H1 (cell line): ENCODE measurements around the gene ZNG1A. TPM values are rescaled to one million over a fixed set of nuclear protein-coding genes. Genes with fewer than 3 reads are reported as not detected.

Experiments used
- CTCF ChIA-PET: fragments of 300-600 bp; sonication (Branson Sonifier 250); formaldehyde crosslinking; loops from one replicate; lab custom pipeline; 2021; ENCODE audit not compliant: partially characterized antibody; lab: Charles Lee
- POLR2A ChIA-PET: fragments of 300-600 bp; sonication (Branson Sonifier 250); formaldehyde crosslinking; loops from one replicate; lab custom pipeline; 2021; ENCODE audit warnings: inconsistent platforms; ENCODE audit not compliant: partially characterized antibody; lab: Charles Lee
- DNase-seq, 2 experiments: peaks; one replicate each; pipeline versions ENCODE4 v3.0.0 to v3.0.0-alpha.2; 2010 to 2022; ENCODE audit warnings: low spot score in 2 of 2, low read depth in 1 of 2, mixed read lengths in 1 of 2
- FAIRE-seq: peaks from 2 replicates; lab custom pipeline; 2011; peaks lifted over from hg19 to GRCh38; lab: Jason Lieb, UNC
- H2AFZ ChIP-seq: 2 replicates; pipeline ENCODE4 v1.8.1; 2012; ENCODE audit warnings: low read length, inconsistent platforms
- H2AK5ac ChIP-seq: 2 replicates; pipeline ENCODE4 v1.6.1; 2013; ENCODE audit warnings: low read depth, low read length
- H2BK120ac ChIP-seq: replicated peaks from 2 replicates; pipeline ENCODE3; 2013; ENCODE audit warnings: low read depth, low read length, inconsistent platforms
- H2BK12ac ChIP-seq: 2 replicates; pipeline ENCODE4 v1.6.1; 2013; ENCODE audit warnings: low read depth, low read length
- H2BK15ac ChIP-seq: 2 replicates; pipeline ENCODE4 v1.6.1; 2013; ENCODE audit warnings: low read length
- H2BK20ac ChIP-seq: 2 replicates; pipeline ENCODE4 v1.6.1; 2013; ENCODE audit warnings: low read length
- H2BK5ac ChIP-seq: 2 replicates; pipeline ENCODE4 v1.6.1; 2013; ENCODE audit warnings: low read depth, low read length
- H3K14ac ChIP-seq: 2 replicates; pipeline ENCODE4 v1.6.1; 2013; ENCODE audit warnings: inconsistent platforms; ENCODE audit not compliant: insufficient read length
- H3K18ac ChIP-seq: 2 replicates; pipeline ENCODE4 v1.6.1; 2013; ENCODE audit warnings: low read length; ENCODE audit errors: extremely low read depth
- H3K23ac ChIP-seq: 2 replicates; pipeline ENCODE4 v1.6.1; 2013; ENCODE audit warnings: inconsistent platforms; ENCODE audit not compliant: insufficient read length
- H3K23me2 ChIP-seq: 2 replicates; pipeline ENCODE4 v1.6.1; 2013; ENCODE audit warnings: low read depth, low read length
- H3K27ac ChIP-seq: 2 replicates; pipeline ENCODE4 v1.6.1; 2011; ENCODE audit warnings: low read depth, low read length, inconsistent platforms
- H3K27me3 ChIP-seq, 4 experiments: replicated peaks in 1 of 4; 1 replicate in 1 of 4; 2 replicates in 3 of 4; pipeline versions ENCODE4 v1.6.1 to v1.8.1; 2011 to 2013; ENCODE audit warnings: low read length in 3 of 4, mild to moderate bottlenecking in 3 of 4, inconsistent platforms in 2 of 4, mixed read lengths in 2 of 4, moderate library complexity in 1 of 4; ENCODE audit not compliant: control insufficient read depth in 3 of 4, insufficient read depth in 3 of 4; ENCODE audit errors: extremely low read depth in 1 of 4
- H3K36me3 ChIP-seq, 4 experiments: 2 replicates each; pipeline versions ENCODE4 v1.6.1 to v1.8.1; 2011 to 2013; ENCODE audit warnings: mild to moderate bottlenecking in 4 of 4, low read length in 3 of 4, moderate library complexity in 2 of 4, control low read depth in 1 of 4, inconsistent platforms in 1 of 4; ENCODE audit not compliant: insufficient read depth in 4 of 4, control insufficient read depth in 2 of 4
- H3K4ac ChIP-seq: replicated peaks from 2 replicates; pipeline ENCODE3; 2013; ENCODE audit warnings: low read length, low read depth, mixed read lengths, inconsistent platforms; ENCODE audit not compliant: insufficient read length
- H3K4me1 ChIP-seq, 4 experiments: replicated peaks in 1 of 4; 1 replicate in 1 of 4; 2 replicates in 3 of 4; pipeline versions ENCODE4 v1.6.1 to v1.8.1; 2011 to 2013; ENCODE audit warnings: low read length in 3 of 4, inconsistent platforms in 2 of 4, mixed read lengths in 1 of 4; ENCODE audit not compliant: insufficient read depth in 4 of 4, control insufficient read depth in 3 of 4
- H3K4me2 ChIP-seq, 2 experiments: 2 replicates each; pipeline versions ENCODE4 v1.6.1 to v1.8.1; 2011 to 2013; ENCODE audit warnings: low read depth in 2 of 2, low read length in 2 of 2, control low read depth in 1 of 2, inconsistent platforms in 1 of 2, mild to moderate bottlenecking in 1 of 2; ENCODE audit not compliant: insufficient read depth in 1 of 2
- H3K4me3 ChIP-seq, 4 experiments: fragments of 200-600, 300-600 bp in 1 of 4; sonication (generic), shearing (Covaris generic), sonication (Bioruptor Twin) in 1 of 4; 2 replicates each; pipeline versions ENCODE4 v1.5.1 to v1.8.1; 2011 to 2016; ENCODE audit warnings: low read length in 4 of 4, low read depth in 3 of 4, control low read depth in 2 of 4, inconsistent platforms in 2 of 4, mild to moderate bottlenecking in 2 of 4, mixed read lengths in 1 of 4, moderate library complexity in 1 of 4; ENCODE audit not compliant: insufficient read depth in 2 of 4; ENCODE audit errors: extremely low read depth in 1 of 4
- H3K56ac ChIP-seq: replicated peaks from 2 replicates; pipeline ENCODE3; 2013; ENCODE audit warnings: low read depth, mild to moderate bottlenecking, mixed read lengths, low read length, inconsistent platforms; ENCODE audit not compliant: insufficient read length
- H3K79me1 ChIP-seq: 2 replicates; pipeline ENCODE4 v1.6.1; 2013; ENCODE audit warnings: low read depth, low read length, control low read depth
- H3K79me2 ChIP-seq, 2 experiments: 2 replicates each; pipeline versions ENCODE4 v1.6.1 to v1.8.1; 2012 to 2013; ENCODE audit warnings: low read length in 2 of 2, mild to moderate bottlenecking in 2 of 2, inconsistent platforms in 1 of 2; ENCODE audit not compliant: insufficient read depth in 2 of 2, control insufficient read depth in 1 of 2
- H3K9ac ChIP-seq, 4 experiments: replicated peaks in 1 of 4; 1 replicate in 1 of 4; 2 replicates in 3 of 4; pipeline versions ENCODE4 v1.6.1 to v1.8.1; 2011 to 2013; ENCODE audit warnings: low read depth in 3 of 4, low read length in 3 of 4, control low read depth in 2 of 4, mild to moderate bottlenecking in 2 of 4, moderate library complexity in 2 of 4, inconsistent platforms in 1 of 4; ENCODE audit errors: extremely low read depth in 1 of 4
- H3K9me3 ChIP-seq, 2 experiments: 2 replicates each; pipeline versions ENCODE4 v1.6.1 to v1.8.1; 2012 to 2013; ENCODE audit warnings: mild to moderate bottlenecking in 2 of 2, moderate library complexity in 2 of 2, control low read depth in 1 of 2, inconsistent platforms in 1 of 2, low read depth in 1 of 2, low read length in 1 of 2, mixed read lengths in 1 of 2; ENCODE audit not compliant: insufficient read depth in 2 of 2
- H4K20me1 ChIP-seq, 2 experiments: replicated peaks in 1 of 2; 2 replicates each; pipeline versions ENCODE3 to v1.8.1; 2011 to 2013; ENCODE audit warnings: inconsistent platforms in 2 of 2, low read length in 2 of 2, mild to moderate bottlenecking in 1 of 2; ENCODE audit not compliant: insufficient read depth in 2 of 2, control insufficient read depth in 1 of 2
- H4K5ac ChIP-seq: 2 replicates; pipeline ENCODE4 v1.6.1; 2013; ENCODE audit warnings: low read length, low read depth, mixed read lengths, inconsistent platforms; ENCODE audit not compliant: insufficient read length
- H4K8ac ChIP-seq: 2 replicates; pipeline ENCODE4 v1.8.0; 2013; ENCODE audit warnings: mild to moderate bottlenecking, moderate library complexity, low read length, inconsistent platforms; ENCODE audit not compliant: insufficient read depth; ENCODE audit errors: extremely low read depth
- H4K91ac ChIP-seq: replicated peaks from 2 replicates; pipeline ENCODE3; 2013; ENCODE audit warnings: low read length, mixed read lengths, inconsistent platforms; ENCODE audit not compliant: insufficient read length
- ASH2L ChIP-seq: fragments of 200-600, 300-600 bp; sonication (generic); IDR thresholded peaks from one replicate; pipeline ENCODE4 v1.7.1; 2017; ENCODE audit warnings: low read length
- CBX8 ChIP-seq: fragments of 300-800, 300-1000 bp; sonication (generic); IDR thresholded peaks from 2 replicates; pipeline ENCODE4 v1.7.1; 2016; ENCODE audit warnings: low read depth, low read length, borderline replicate concordance
- CTBP2 ChIP-seq: IDR thresholded peaks from 2 replicates; pipeline ENCODE4 v1.7.0; 2011; ENCODE audit warnings: borderline replicate concordance, mild to moderate bottlenecking, moderate library complexity, mixed read lengths, low read length; ENCODE audit not compliant: insufficient read depth, insufficient read length
- EP300 ChIP-seq, 2 experiments: IDR thresholded peaks; 1 replicate in 1 of 2; 2 replicates in 1 of 2; pipeline ENCODE4 v1.6.1; 2011 to 2012; ENCODE audit warnings: low read depth in 2 of 2, low read length in 2 of 2, mild to moderate bottlenecking in 2 of 2, borderline replicate concordance in 1 of 2, inconsistent platforms in 1 of 2, moderate library complexity in 1 of 2
- HDAC2 ChIP-seq, 2 experiments: fragments of 300-600 bp in 1 of 2; sonication (generic) in 1 of 2; IDR thresholded peaks; 2 replicates each; pipeline ENCODE4 v1.6.1; 2011 to 2012; ENCODE audit warnings: low read depth in 2 of 2, low read length in 2 of 2, mild to moderate bottlenecking in 2 of 2, moderate library complexity in 2 of 2, borderline replicate concordance in 1 of 2, inconsistent platforms in 1 of 2
- KDM4A ChIP-seq: IDR thresholded peaks from one replicate; pipeline ENCODE4 v1.7.1; 2012; ENCODE audit warnings: low read depth, mild to moderate bottlenecking, moderate library complexity, low read length, inconsistent platforms; ENCODE audit not compliant: severe bottlenecking
- MAFK ChIP-seq: IDR thresholded peaks from 2 replicates; pipeline ENCODE4 v1.6.1; 2012; ENCODE audit warnings: low read depth, mild to moderate bottlenecking, improper control_type of control experiment, low read length
- POLR2AphosphoS5 ChIP-seq: IDR thresholded peaks from 2 replicates; pipeline ENCODE4 v1.6.1; 2011; ENCODE audit warnings: low read depth, low read length
- RBBP5 ChIP-seq: IDR thresholded peaks from 2 replicates; pipeline ENCODE4 v1.7.1; 2012; ENCODE audit warnings: low read depth, mild to moderate bottlenecking, inconsistent platforms, low read length, moderate library complexity, borderline replicate concordance
- RNF2 ChIP-seq: fragments of 200-900, 300-1000 bp; sonication (generic); IDR thresholded peaks from 2 replicates; pipeline ENCODE4 v1.7.1; 2016; ENCODE audit warnings: borderline replicate concordance, low read depth, mild to moderate bottlenecking, antibody characterized with exemption, low read length; ENCODE audit not compliant: poor library complexity, severe bottlenecking; ENCODE audit errors: missing control alignments
- SUZ12 ChIP-seq: fragments of 200-600 bp; sonication (generic); IDR thresholded peaks from 2 replicates; pipeline ENCODE4 v1.6.1; 2012; ENCODE audit warnings: mild to moderate bottlenecking, inconsistent platforms, low read length, moderate library complexity, mixed read lengths
- YY1 ChIP-seq: IDR thresholded peaks from 2 replicates; pipeline ENCODE4 v1.6.1; 2011; ENCODE audit warnings: low read depth, mild to moderate bottlenecking, low read length
- WGBS, 2 experiments: shearing (Covaris generic) in 1 of 2; methylation state at CpG; one replicate each; pipeline versions ENCODE4 v1.1.6 to v1.1.7; 2013 to 2015; ENCODE audit warnings: low lambda C conversion rate in 2 of 2, mixed read lengths in 2 of 2, inconsistent platforms in 1 of 2, low coverage in 1 of 2, missing lambda C conversion rate in 1 of 2; ENCODE audit not compliant: insufficient replicate concordance in 2 of 2, insufficient coverage in 1 of 2, insufficient read length in 1 of 2; ENCODE audit errors: extremely low coverage in 1 of 2, missing lambda C conversion rate in 1 of 2; 5-methylcytosine and 5-hydroxymethylcytosine counted together
- polyA plus RNA-seq, 7 experiments: library from polyadenylated mRNA; depleted of rRNA in 3 of 7; stranded (reverse) in 5 of 7; unstranded in 2 of 7; fragments of >200 nt in 5 of 7; fragments of 200-250 nt in 2 of 7; gene quantifications; 1 replicate in 5 of 7; 2 replicates in 1 of 7; 4 replicates in 1 of 7; pipeline versions ENCODE4 v1.2.1 to v1.2.3, GENCODE V29; 2011 to 2013; ENCODE audit warnings: missing spikeins in 2 of 7, mixed read lengths in 2 of 7
- total RNA-seq: library from RNA; stranded (reverse); fragmentation: NEBNext Ultra II Directional; extraction: Animal tissue kit (Norgen Biotek cat#: 25700); gene quantifications from 2 replicates; pipeline ENCODE4 v1.2.1, GENCODE V29; 2021

ZNG1A gene
- total and polyA plus RNA-seq, 2 of the 8 experiments (the other 6 are each of a cell fraction or from before 2014, with no cell fraction given): 18.2 to 46.5 TPM

GRCh38 chr9:219670-220365 is 41.0 kb upstream of the ZNG1A start:
- H4K91ac ChIP-seq: no peak overlapping the region
- no peak overlapping the region for H2BK15ac ChIP-seq
- H3K23me2 ChIP-seq: peaks cover 3% of the 10 kb centered on the region; the same call in 1 of the 2 replicates
- POLR2A ChIA-PET: no interaction called here
- no peak overlapping the region for H3K4me2 ChIP-seq
- no peak overlapping the region for H2BK12ac ChIP-seq
- no peak overlapping the region for H3K9ac ChIP-seq
- no peaks in the 10 kb centered on the region for H3K9me3 ChIP-seq
- DNase-seq: no peak
- H3K79me1 ChIP-seq: no peaks in the 10 kb centered on the region
- no peaks in the 10 kb centered on the region for H4K20me1 ChIP-seq
- FAIRE-seq: no peak
- H3K36me3 ChIP-seq: no peaks in the 10 kb centered on the region
- no peak overlapping the region for H4K8ac ChIP-seq
- H3K4ac ChIP-seq: no peak overlapping the region
- 91% methylated on average over 7 of the region's 7 CpGs; no CpG with 5 or more reads in 1 of the 2 experiments for WGBS, 2 experiments
- H3K23ac ChIP-seq: no peak overlapping the region
- no peak overlapping the region for H3K27ac ChIP-seq
- H3K27me3 ChIP-seq: peaks cover 0 to 13% (median 12%) of the 10 kb centered on the region in 4 experiments; a peak in 6 of 7 replicates
- H2AFZ ChIP-seq: no peak overlapping the region
- H2AK5ac ChIP-seq: no peak overlapping the region
- CTCF ChIA-PET: interaction anchor here (0.6 kb wide), 1 partner anchor 253 kb away, joined by 5 read pairs; no protein-coding TSS in a partner anchor
- H3K4me1 ChIP-seq: peaks cover 0 to 2% (median 0%) of the 10 kb centered on the region in 4 experiments; a peak in 2 of 7 replicates
- H3K4me3 ChIP-seq: no peak overlapping the region
- no peak overlapping the region for H4K5ac ChIP-seq
- H2BK5ac ChIP-seq: no peak overlapping the region
- H2BK20ac ChIP-seq: no peak overlapping the region
- no peak overlapping the region for H3K56ac ChIP-seq
- no peak overlapping the region for H3K14ac ChIP-seq
- no peak overlapping the region for H3K18ac ChIP-seq
- no peaks in the 10 kb centered on the region for H3K79me2 ChIP-seq
- no peak overlapping the region for H2BK120ac ChIP-seq
- TF ChIP-seq RBBP5 (no peak), RNF2 (no peak), HDAC2 (IDR thresholded peaks at IDR 0.05; ENCODE audit: borderline replicate concordance in 1 of 2, low read depth in 2 of 2, low read length in 2 of 2) (no peak), EP300 (IDR thresholded peaks at IDR 0.05; ENCODE audit: borderline replicate concordance in 1 of 2, low read depth in 2 of 2, low read length in 2 of 2) (no peak), MAFK (no peak), KDM4A (no peak), ASH2L (no peak), POLR2AphosphoS5 (no peak), YY1 (no peak), SUZ12 (no peak), CTBP2 (no peak), CBX8 (no peak)
